Measurements from ENCODE around the gene SS18.

SS18 gene

GRCh38 chr18:25998461-25998860 lies 92.0 kb downstream of the SS18 start:
- Mint-ChIP-seq H3K27ac (no peak overlapping the region), H3K9me3 (no peaks in the 10 kb centered on the region), H3K4me3 (no peak overlapping the region), H3K36me3 (no peaks in the 10 kb centered on the region), H3K4me1 (no peaks in the 10 kb centered on the region)
- ATAC-seq (no peak), DNase-seq (ENCODE audit: low spot score in 2 of 2) (no peak)

- H3K4me1 Mint-ChIP-seq = no peaks in the 10 kb centered on the region
- DNase-seq (ENCODE audit: low spot score in 2 of 2) (no peak), ATAC-seq (no peak)
- H3K4me3 Mint-ChIP-seq = no peak overlapping the region
- no peak overlapping the region for H3K27ac Mint-ChIP-seq
- no peaks in the 10 kb centered on the region for H3K9me3 Mint-ChIP-seq
- no peaks in the 10 kb centered on the region for H3K36me3 Mint-ChIP-seq
Observed at GRCh38 chr18:25992566-25992965, 97.8 kb downstream of the SS18 start.

GRCh38 chr18:25990473-25990872 lies 99.9 kb downstream of the SS18 start:
- Mint-ChIP-seq H3K4me1 (no peaks in the 10 kb centered on the region), H3K9me3 (no peaks in the 10 kb centered on the region), H3K4me3 (no peak overlapping the region), H3K27ac (no peak overlapping the region), H3K36me3 (no peaks in the 10 kb centered on the region)
- ATAC-seq (no peak), DNase-seq (ENCODE audit: low spot score in 2 of 2) (no peak)

- DNase-seq (ENCODE audit: low spot score in 2 of 2) (no peak), ATAC-seq (no peak)
- H3K36me3 Mint-ChIP-seq = no peaks in the 10 kb centered on the region
- H3K4me1 Mint-ChIP-seq = no peaks in the 10 kb centered on the region
- no peak overlapping the region for H3K4me3 Mint-ChIP-seq
- no peaks in the 10 kb centered on the region for H3K9me3 Mint-ChIP-seq
- no peak overlapping the region for H3K27ac Mint-ChIP-seq
Observed at GRCh38 chr18:25985707-25986394, 104.6 kb downstream of the SS18 start.

GRCh38 chr18:25983730-25984129 lies 106.7 kb downstream of the SS18 start:
- no peak for DNase-seq (ENCODE audit: low spot score in 2 of 2)
- Mint-ChIP-seq H3K27ac (no peak overlapping the region), H3K9me3 (no peaks in the 10 kb centered on the region), H3K4me3 (no peak overlapping the region), H3K4me1 (no peaks in the 10 kb centered on the region), H3K36me3 (no peaks in the 10 kb centered on the region)
- no peak for ATAC-seq

- no peaks in the 10 kb centered on the region for H3K36me3 Mint-ChIP-seq
- ATAC-seq = no peak
Observed at GRCh38 chr18:25982961-25983360, 107.5 kb downstream of the SS18 start.

GRCh38 chr18:25982153-25982552 lies 108.3 kb downstream of the SS18 start:
- Mint-ChIP-seq H3K4me3 (no peak overlapping the region), H3K27ac (no peak overlapping the region), H3K36me3 (no peaks in the 10 kb centered on the region), H3K4me1 (no peaks in the 10 kb centered on the region), H3K9me3 (no peaks in the 10 kb centered on the region)
- no peak for ATAC-seq
- DNase-seq (ENCODE audit: low spot score in 2 of 2) = no peak

More at GRCh38 chr18:25982961-25983360, 107.5 kb downstream of the SS18 start:
- Mint-ChIP-seq H3K4me3 (no peak overlapping the region), H3K9me3 (no peaks in the 10 kb centered on the region), H3K27ac (no peak overlapping the region), H3K4me1 (no peaks in the 10 kb centered on the region)
- no peak for DNase-seq (ENCODE audit: low spot score in 2 of 2)

GRCh38 chr18:25979369-25980040 lies 110.9 kb downstream of the SS18 start:
- DNase-seq (ENCODE audit: low spot score in 2 of 2) (no peak), ATAC-seq (no peak)
- H3K4me3 Mint-ChIP-seq = no peak overlapping the region
- H3K27ac Mint-ChIP-seq = no peak overlapping the region
- H3K9me3 Mint-ChIP-seq = no peaks in the 10 kb centered on the region
- no peaks in the 10 kb centered on the region for H3K36me3 Mint-ChIP-seq
- H3K4me1 Mint-ChIP-seq = no peaks in the 10 kb centered on the region

GRCh38 chr18:25976554-25976953 lies 113.9 kb downstream of the SS18 start:
- H3K4me1 Mint-ChIP-seq = no peaks in the 10 kb centered on the region
- H3K27ac Mint-ChIP-seq = no peak overlapping the region
- H3K36me3 Mint-ChIP-seq = no peaks in the 10 kb centered on the region
- H3K9me3 Mint-ChIP-seq = peaks cover 2% of the 10 kb centered on the region
- no peak for ATAC-seq
- DNase-seq (ENCODE audit: low spot score in 2 of 2) = no peak
- H3K4me3 Mint-ChIP-seq = no peak overlapping the region

GRCh38 chr18:25974630-25975077 lies 115.8 kb downstream of the SS18 start:
- DNase-seq (ENCODE audit: low spot score in 2 of 2) (no peak), ATAC-seq (no peak)
- Mint-ChIP-seq H3K27ac (no peak overlapping the region), H3K4me3 (no peak overlapping the region), H3K36me3 (no peaks in the 10 kb centered on the region), H3K4me1 (no peaks in the 10 kb centered on the region), H3K9me3 (peaks cover 2% of the 10 kb centered on the region)
